K562 (cell line): ENCODE data around the gene TBX19. TPM values are rescaled to one million over a fixed set of nuclear protein-coding genes. Genes with fewer than 3 reads are reported as not detected.
A peak's percentile ranks its signal among the peaks of the same experiment; 100 is the strongest.

Experiments used
- BCOR ChIP-seq: fragments of 450-650 bp; IDR thresholded peaks from 2 replicates; pipeline ENCODE4 v1.6.1; 2016
- CREB1 ChIP-seq, 2 experiments: sonication (generic) in 1 of 2; formaldehyde crosslinking in 1 of 2; IDR thresholded peaks; 2 replicates each; pipeline versions ENCODE4 v1.6.1 to v1.8.0; 2012 to 2022; ENCODE audit warnings: inconsistent platforms in 1 of 2, mild to moderate bottlenecking in 1 of 2, missing genetic modification reagents in 1 of 2, moderate library complexity in 1 of 2
- ELK1 ChIP-seq: sonication (generic); formaldehyde crosslinking; IDR thresholded peaks from 2 replicates; pipeline ENCODE4 v1.8.1; 2022; ENCODE audit warnings: missing genetic modification reagents
- ELK3 ChIP-seq: fragments of 450-650 bp; formaldehyde crosslinking; IDR thresholded peaks from 2 replicates; pipeline ENCODE4 v1.4.0; 2020; ENCODE audit warnings: mild to moderate bottlenecking
- MLLT1 ChIP-seq, 2 experiments: fragments of 450-650 bp; IDR thresholded peaks; 2 replicates each; pipeline ENCODE4 v1.6.1; 2016
- MYC ChIP-seq, 2 experiments: fragments of 250-450 bp in 1 of 2; sonication (Bioruptor Pico) in 1 of 2; IDR thresholded peaks; 2 replicates each; pipeline versions ENCODE4 v1.5.1 to v1.6.1; 2012 to 2021; ENCODE audit warnings: low read depth in 2 of 2, borderline replicate concordance in 1 of 2, improper control_type of control experiment in 1 of 2, low read length in 1 of 2, mild to moderate bottlenecking in 1 of 2, moderate library complexity in 1 of 2
- NEUROD1 ChIP-seq: fragments of 150-350 bp; IDR thresholded peaks from 2 replicates; pipeline ENCODE4 v1.6.1; 2014; ENCODE audit warnings: borderline replicate concordance, low read length, low read depth; ENCODE audit not compliant: partially characterized antibody
- PPARD ChIP-seq: fragments of 250-450 bp; sonication (Bioruptor Pico); IDR thresholded peaks from 2 replicates; pipeline ENCODE4 v1.8.0; 2022; ENCODE audit warnings: inconsistent platforms, mild to moderate bottlenecking, moderate library complexity
- RREB1 ChIP-seq: fragments of 250-450 bp; sonication (Bioruptor Pico); IDR thresholded peaks from 2 replicates; pipeline ENCODE4 v1.4.0; 2020
- SREBF1 ChIP-seq: fragments of 150-350 bp; IDR thresholded peaks from 2 replicates; pipeline ENCODE4 v1.6.1; 2014; ENCODE audit warnings: antibody characterized with exemption, low read depth, low read length, borderline replicate concordance
- TCFL5 ChIP-seq: fragments of 250-450 bp; sonication (Bioruptor Pico); conservative IDR thresholded peaks from 2 replicates; pipeline ENCODE4 v1.6.1; 2021; ENCODE audit warnings: mild to moderate bottlenecking, moderate library complexity, matching md5 sums
- TEAD2 ChIP-seq: fragments of 450-650 bp; IDR thresholded peaks from 2 replicates; pipeline ENCODE4 v1.6.1; 2016; ENCODE audit warnings: missing genetic modification characterization, control low read depth, missing compliant biosample characterization
- TFAM ChIP-seq: fragments of 250-450 bp; sonication (Bioruptor Pico); conservative IDR thresholded peaks from 2 replicates; pipeline ENCODE4 v1.5.0; 2021; ENCODE audit warnings: mild to moderate bottlenecking, moderate library complexity
- ZBTB2 ChIP-seq: fragments of 450-650 bp; IDR thresholded peaks from 2 replicates; pipeline ENCODE4 v1.6.1; 2016; ENCODE audit warnings: antibody characterized with exemption
- ZEB2 ChIP-seq: fragments of 450-650 bp; IDR thresholded peaks from 2 replicates; pipeline ENCODE4 v1.6.1; 2016
- ZSCAN29 ChIP-seq: fragments of 450-650 bp; IDR thresholded peaks from 2 replicates; pipeline ENCODE4 v1.6.1; 2017
- polyA plus RNA-seq, 8 experiments: library from polyadenylated mRNA; depleted of rRNA in 4 of 8; stranded (reverse) in 5 of 8; unstranded in 3 of 8; fragments of >200 nt; fragmentation: Nextera tagmentation in 2 of 8; fragmentation: Illumina TruSeq in 1 of 8; extraction: Ambion mirVana in 2 of 8; extraction: Trizol in 1 of 8; gene quantifications; 2 replicates each; pipeline versions ENCODE4 v1.2.1 to v1.2.3, GENCODE V29; 2011 to 2014; ENCODE audit warnings: inconsistent platforms in 1 of 8, missing spikeins in 1 of 8
- total RNA-seq, 7 experiments: library from RNA; depleted of rRNA in 6 of 7; stranded (reverse); fragments of >200 nt in 6 of 7; fragmentation: Illumina TruSeq in 2 of 7; extraction: Trizol in 2 of 7; gene quantifications; 2 replicates each; pipeline versions ENCODE4 v1.2.1 to v1.2.3, GENCODE V29; 2011 to 2021; ENCODE audit warnings: low replicate concordance in 1 of 7

The TBX19 gene
- total and polyA plus RNA-seq, 9 of the 15 experiments (the other 6 are each of a cell fraction or from before 2014, with no cell fraction given), result 0.32 to 3.1 (median 0.95) TPM

GRCh38 chr1:168288311-168289052, 7.8 kb downstream of the TBX19 start (continued):
- no peak for TF ChIP-seq RREB1 (CRISPR knock-in tag)
- peak; percentile 58; the same call in 1 of the 2 replicates for TF ChIP-seq CREB1 (IDR thresholded peaks at IDR 0.05)
- TF ChIP-seq CREB1 (CRISPR knock-in tag; IDR thresholded peaks at IDR 0.05), result no peak
- TF ChIP-seq ZEB2, result peak; percentile 97
- TF ChIP-seq TCFL5, result no peak
- TF ChIP-seq TEAD2 (tag), result no peak
- peak; percentile 57; the same call in 1 of the 2 replicates for TF ChIP-seq MYC (IDR thresholded peaks at IDR 0.05; ENCODE audit: low read depth, low read length)
- no peak for TF ChIP-seq MYC (CRISPR knock-in tag; IDR thresholded peaks at IDR 0.05; ENCODE audit: borderline replicate concordance, low read depth)
- TF ChIP-seq NEUROD1, result peak; percentile 36
- TF ChIP-seq TFAM (CRISPR knock-in tag), result no peak
- no peak for TF ChIP-seq ZBTB2
- no peak for TF ChIP-seq ELK1 (CRISPR knock-in tag)
- TF ChIP-seq SREBF1, result no peak
- TF ChIP-seq ZSCAN29, result no peak
- no peak for TF ChIP-seq ELK3 (CRISPR knock-in tag)
- peak in 1 of 2 experiments; percentile 97; a peak in 2 of 4 replicates for TF ChIP-seq MLLT1 (IDR thresholded peaks at IDR 0.05)
- 0 out of 2 replicates have a peak, but pooled peaks have one; percentile 37 for TF ChIP-seq BCOR
- TF ChIP-seq PPARD (CRISPR knock-in tag), result no peak
